Tibial artery (tissue), 4 donors: ENCODE results near the gene ARFRP1.
"Not testable (repeated sequence)": the region's sequence is repeated elsewhere in the genome, so short reads cannot be mapped to it uniquely, and the experiment has no call there.

Source experiments
- DNase-seq, 2 donors: peaks; one replicate each; pipeline ENCODE4 v3.0.0-alpha.2; 2019
- H3K27ac ChIP-seq, 2 donors: fragments of 200-600 bp; sonication (generic) in 1 of 2; 1 replicate in 1 of 2; 2 replicates in 1 of 2; pipeline ENCODE4 v1.5.1; 2018 to 2019; ENCODE audit warnings: mild to moderate bottlenecking in 1 of 2
- H3K27me3 ChIP-seq, 2 donors: fragments of 200-600 bp; sonication (generic) in 1 of 2; one replicate each; pipeline versions ENCODE4 v1.5.1 to v1.6.0; 2016 to 2019
- H3K36me3 ChIP-seq, 3 donors: fragments of 200-600 bp; sonication (generic) in 2 of 3; one replicate each; pipeline ENCODE4 v1.5.1; 2016 to 2019; ENCODE audit warnings: mild to moderate bottlenecking in 2 of 3
- H3K4me1 ChIP-seq, 4 donors: fragments of 200-600 bp; sonication (generic) in 2 of 4; 1 replicate in 3 of 4; 2 replicates in 1 of 4; pipeline ENCODE4 v1.5.1; 2016 to 2019
- H3K4me3 ChIP-seq, 2 donors: fragments of 200-600 bp; sonication (generic) in 1 of 2; 1 replicate in 1 of 2; 2 replicates in 1 of 2; pipeline ENCODE4 v1.5.1; 2018 to 2019; ENCODE audit warnings: mild to moderate bottlenecking in 2 of 2
- H3K9me3 ChIP-seq, 3 donors: fragments of 200-600 bp; sonication (generic) in 1 of 3; one replicate each; pipeline ENCODE4 v1.5.1; 2016 to 2019
- intact Hi-C: fragments of 100-400 bp; cut with DNase I; formaldehyde crosslinking; loops from one replicate; pipeline ENCODE4 v1.15.0; 2023; ENCODE audit warnings: low total_unique reads
- TF ChIP-seq, protein P1 (sequence below), 2 experiments: fragments of 200-600 bp in 1 of 2; fragments of 450-650 bp in 1 of 2; IDR thresholded peaks; one replicate each; pipeline ENCODE4 v1.5.1; 2017 to 2019; ENCODE audit warnings: antibody characterized with exemption in 2 of 2, mild to moderate bottlenecking in 1 of 2, moderate library complexity in 1 of 2

ARFRP1 gene

DNA sequence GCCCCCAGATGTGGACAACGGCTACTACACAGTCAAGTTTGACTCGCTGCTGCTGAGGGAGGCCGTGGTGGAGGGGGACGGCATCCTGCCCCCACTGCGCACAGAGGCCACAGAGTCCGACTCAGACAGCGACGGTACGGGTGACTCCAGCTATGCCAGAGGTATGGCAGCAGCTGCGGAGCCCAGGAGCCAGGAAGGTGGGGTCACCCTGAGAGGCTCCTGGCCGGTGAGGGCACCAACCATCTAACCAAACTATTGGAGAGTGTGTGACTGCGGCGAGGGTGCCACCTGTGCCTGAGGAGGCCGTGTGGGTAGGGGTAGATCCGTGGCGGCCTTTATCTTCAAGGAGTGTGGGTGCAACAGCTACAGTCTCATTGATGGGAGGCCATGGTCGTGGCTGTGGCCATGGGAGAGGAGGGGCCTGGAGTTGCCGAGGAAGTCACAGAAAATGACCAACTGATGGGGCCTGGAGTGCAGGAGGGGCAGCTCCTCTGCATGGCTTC, 25.9 kb upstream of the ARFRP1 start:
- H3K27me3 ChIP-seq, result no peaks in the 10 kb centered on the region
- no peak overlapping the region for H3K27ac ChIP-seq
- H3K36me3 ChIP-seq, result peaks cover 24 to 47% (median 45%) of the 10 kb centered on the region in 3 donors
- H3K9me3 ChIP-seq, result no peaks in the 10 kb centered on the region
- H3K4me3 ChIP-seq, result no peak overlapping the region
- peaks cover 0 to 16% (median 13%) of the 10 kb centered on the region in 4 donors for H3K4me1 ChIP-seq
- TF ChIP-seq, protein P1, sequence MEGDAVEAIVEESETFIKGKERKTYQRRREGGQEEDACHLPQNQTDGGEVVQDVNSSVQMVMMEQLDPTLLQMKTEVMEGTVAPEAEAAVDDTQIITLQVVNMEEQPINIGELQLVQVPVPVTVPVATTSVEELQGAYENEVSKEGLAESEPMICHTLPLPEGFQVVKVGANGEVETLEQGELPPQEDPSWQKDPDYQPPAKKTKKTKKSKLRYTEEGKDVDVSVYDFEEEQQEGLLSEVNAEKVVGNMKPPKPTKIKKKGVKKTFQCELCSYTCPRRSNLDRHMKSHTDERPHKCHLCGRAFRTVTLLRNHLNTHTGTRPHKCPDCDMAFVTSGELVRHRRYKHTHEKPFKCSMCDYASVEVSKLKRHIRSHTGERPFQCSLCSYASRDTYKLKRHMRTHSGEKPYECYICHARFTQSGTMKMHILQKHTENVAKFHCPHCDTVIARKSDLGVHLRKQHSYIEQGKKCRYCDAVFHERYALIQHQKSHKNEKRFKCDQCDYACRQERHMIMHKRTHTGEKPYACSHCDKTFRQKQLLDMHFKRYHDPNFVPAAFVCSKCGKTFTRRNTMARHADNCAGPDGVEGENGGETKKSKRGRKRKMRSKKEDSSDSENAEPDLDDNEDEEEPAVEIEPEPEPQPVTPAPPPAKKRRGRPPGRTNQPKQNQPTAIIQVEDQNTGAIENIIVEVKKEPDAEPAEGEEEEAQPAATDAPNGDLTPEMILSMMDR (IDR thresholded peaks at IDR 0.05), result no peak
- intact Hi-C loops, result loop anchor here (10.0 kb wide), 2 partner anchors 79 to 131 kb away; partner anchors contain the start of genes ABHD16B, RTEL1, STMN3 and TPD52L2
- DNase-seq, result peak in 1 of 2 donors; percentile 54

DNA sequence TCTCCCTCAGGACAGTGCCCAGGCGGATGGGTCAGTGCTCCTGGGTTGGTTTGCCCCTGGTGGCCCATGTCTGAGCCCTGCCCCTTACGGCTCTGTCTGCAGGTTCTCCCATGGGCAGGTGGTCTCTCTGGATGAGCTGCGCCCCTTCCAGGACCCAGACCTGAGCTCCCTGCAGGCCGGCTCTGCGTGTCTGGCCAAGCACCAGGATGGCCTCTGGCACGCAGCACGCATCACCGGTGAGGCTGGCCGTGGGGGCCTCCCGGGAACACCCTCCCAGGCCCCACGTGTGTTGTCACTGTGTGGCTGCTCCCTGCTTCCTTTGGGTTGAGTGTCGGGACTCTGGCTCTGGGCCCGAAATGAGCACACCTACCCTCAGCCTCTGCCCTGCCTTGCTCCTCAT, 25.3 kb upstream of the ARFRP1 start:
- H3K4me1 ChIP-seq, result peaks cover 0 to 11% (median 8%) of the 10 kb centered on the region in 4 donors
- TF ChIP-seq, protein P1 (IDR thresholded peaks at IDR 0.05), result no peak
- no peak overlapping the region for H3K4me3 ChIP-seq
- H3K36me3 ChIP-seq, result peaks cover 24 to 51% (median 45%) of the 10 kb centered on the region in 3 donors
- no peaks in the 10 kb centered on the region for H3K9me3 ChIP-seq
- intact Hi-C loops, result loop anchor here (10.0 kb wide), 2 partner anchors 78 to 132 kb away; partner anchors contain the start of genes ABHD16B, RTEL1, STMN3 and TPD52L2
- no peak overlapping the region for H3K27ac ChIP-seq
- peak in 1 of 2 donors; percentile 53 for DNase-seq
- no peaks in the 10 kb centered on the region for H3K27me3 ChIP-seq

DNA sequence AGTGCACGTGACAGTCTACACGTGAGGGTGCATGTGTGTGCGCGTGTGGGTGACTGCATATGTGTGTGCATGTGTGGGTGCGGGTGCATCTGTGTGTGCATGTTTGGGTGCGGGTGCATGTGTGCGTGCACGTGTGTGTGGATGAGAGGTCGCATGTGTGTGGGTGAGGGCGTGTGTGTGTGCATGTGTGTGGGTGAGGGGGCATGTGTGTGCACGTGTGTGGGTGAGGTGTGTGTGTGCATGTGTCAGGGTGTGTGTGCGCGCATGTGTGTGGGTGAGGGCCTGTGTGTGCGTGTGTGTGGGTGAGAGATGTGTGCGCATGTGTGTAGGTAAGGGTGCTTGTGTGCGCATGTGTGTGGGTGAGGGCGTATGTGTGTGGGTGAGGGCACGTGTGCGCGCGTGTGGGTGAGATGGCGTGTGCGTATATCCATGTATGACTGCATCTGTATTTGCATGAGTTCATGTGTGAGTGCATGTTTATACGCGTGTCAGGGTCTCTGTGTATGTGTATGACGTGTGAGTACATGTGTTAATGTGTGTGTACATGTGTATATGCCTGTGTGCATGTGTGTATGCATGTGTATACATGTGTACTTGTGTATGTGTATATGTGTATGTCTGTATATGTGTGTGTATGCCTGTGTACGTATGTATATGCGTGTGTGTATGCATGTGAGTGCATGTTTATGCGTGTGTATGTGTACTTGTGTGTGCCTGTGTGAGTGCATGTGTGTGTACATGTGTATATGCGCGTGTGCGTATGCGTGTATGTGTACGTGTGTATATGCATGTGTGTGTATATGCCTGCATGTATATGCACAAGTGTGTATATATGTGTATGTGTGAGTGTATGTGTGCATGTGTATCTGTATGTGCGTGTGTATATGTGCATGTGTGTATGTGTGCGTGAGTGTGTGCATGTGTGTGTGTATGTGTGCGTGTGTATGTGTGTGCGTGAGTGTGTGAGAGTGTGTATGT, 24.6 kb upstream of the ARFRP1 start:
- intact Hi-C loops, result loop anchor here (10.0 kb wide), 2 partner anchors 78 to 132 kb away; partner anchors contain the start of genes ABHD16B, RTEL1, STMN3 and TPD52L2
- Histone ChIP-seq H3K4me3 (no peak overlapping the region), H3K27ac (no peak overlapping the region), H3K9me3 (no peaks in the 10 kb centered on the region), H3K4me1 (peaks cover 0 to 4% (median 2%) of the 10 kb centered on the region in 4 donors), H3K27me3 (no peaks in the 10 kb centered on the region), H3K36me3 (peaks cover 24 to 53% (median 45%) of the 10 kb centered on the region in 3 donors)
- DNase-seq, result peak in 1 of 2 donors; percentile 20
- TF ChIP-seq, protein P1 (IDR thresholded peaks at IDR 0.05), result no peak

DNA sequence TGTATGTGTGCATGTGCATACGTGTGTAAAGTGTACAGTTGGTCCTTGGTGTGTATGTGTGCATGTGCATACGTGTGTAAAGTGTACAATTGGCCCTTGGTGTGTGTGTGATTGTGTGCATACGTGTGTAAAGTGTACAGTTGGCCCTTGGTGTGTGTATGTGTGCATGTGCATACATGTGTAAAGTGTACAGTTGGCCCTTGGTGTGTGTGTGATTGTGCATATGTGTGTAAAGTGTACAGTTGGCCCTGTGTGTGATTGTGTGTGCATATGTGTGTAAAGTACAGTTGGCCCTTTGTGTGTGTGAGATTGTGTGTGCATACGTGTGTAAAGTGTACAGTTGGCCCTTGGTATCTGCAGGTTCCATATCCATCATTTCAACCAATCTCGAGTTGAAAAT, 23.6 kb upstream of the ARFRP1 start:
- peaks cover 0 to under 1% (median 0%) of the 10 kb centered on the region in 3 donors for H3K9me3 ChIP-seq
- H3K36me3 ChIP-seq, result peaks cover 24 to 49% (median 45%) of the 10 kb centered on the region in 3 donors
- intact Hi-C loops, result loop anchor here (10.0 kb wide), 2 partner anchors 77 to 133 kb away; partner anchors contain the start of genes ABHD16B, RTEL1, STMN3 and TPD52L2
- H3K4me3 ChIP-seq, result no peak overlapping the region
- no peaks in the 10 kb centered on the region for H3K27me3 ChIP-seq
- H3K4me1 ChIP-seq, result no peaks in the 10 kb centered on the region
- no peak overlapping the region for H3K27ac ChIP-seq
- TF ChIP-seq, protein P1 (IDR thresholded peaks at IDR 0.05), result no peak
- DNase-seq, result peak in 1 of 2 donors; percentile 6

DNA sequence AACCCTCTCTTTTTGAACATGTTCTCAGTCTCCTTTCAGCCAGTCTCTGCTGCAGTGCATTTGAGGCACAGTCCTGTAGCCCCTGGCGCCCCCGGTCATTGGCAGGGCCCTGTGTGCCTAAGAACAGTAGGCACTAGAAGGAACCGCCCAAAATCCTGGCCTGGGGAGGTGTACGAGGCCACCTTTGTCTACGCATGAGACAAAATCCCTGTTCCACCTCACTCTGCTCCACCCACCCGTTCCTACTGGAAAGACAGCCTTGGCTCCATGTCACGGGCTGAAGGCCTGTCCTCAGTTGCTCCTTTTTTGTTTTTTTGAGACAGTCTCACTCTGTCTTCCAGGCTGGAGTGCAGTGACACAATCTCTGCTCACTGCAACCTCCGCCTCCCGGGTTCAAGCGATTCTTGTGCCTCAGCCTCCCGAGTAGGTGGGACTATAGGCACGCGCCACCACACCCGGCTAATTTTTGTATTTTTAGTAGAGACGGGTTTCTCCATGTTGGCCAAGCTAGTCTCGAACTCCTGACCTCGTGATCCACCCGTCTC, 22.5 kb upstream of the ARFRP1 start:
- not testable (repeated sequence) for H3K27ac ChIP-seq, H3K4me1 ChIP-seq, H3K4me3 ChIP-seq, H3K27me3 ChIP-seq
- Histone ChIP-seq H3K36me3 (peaks cover 24 to 45% (median 39%) of the 10 kb centered on the region in 3 donors), H3K9me3 (peaks cover 0 to 12% (median 3%) of the 10 kb centered on the region in 3 donors)
- DNase-seq, result peak in 1 of 2 donors; percentile 34
- intact Hi-C loops, result loop anchor here (10.0 kb wide), 2 partner anchors 75 to 135 kb away; partner anchors contain the start of genes ABHD16B, RTEL1, STMN3 and TPD52L2

DNA sequence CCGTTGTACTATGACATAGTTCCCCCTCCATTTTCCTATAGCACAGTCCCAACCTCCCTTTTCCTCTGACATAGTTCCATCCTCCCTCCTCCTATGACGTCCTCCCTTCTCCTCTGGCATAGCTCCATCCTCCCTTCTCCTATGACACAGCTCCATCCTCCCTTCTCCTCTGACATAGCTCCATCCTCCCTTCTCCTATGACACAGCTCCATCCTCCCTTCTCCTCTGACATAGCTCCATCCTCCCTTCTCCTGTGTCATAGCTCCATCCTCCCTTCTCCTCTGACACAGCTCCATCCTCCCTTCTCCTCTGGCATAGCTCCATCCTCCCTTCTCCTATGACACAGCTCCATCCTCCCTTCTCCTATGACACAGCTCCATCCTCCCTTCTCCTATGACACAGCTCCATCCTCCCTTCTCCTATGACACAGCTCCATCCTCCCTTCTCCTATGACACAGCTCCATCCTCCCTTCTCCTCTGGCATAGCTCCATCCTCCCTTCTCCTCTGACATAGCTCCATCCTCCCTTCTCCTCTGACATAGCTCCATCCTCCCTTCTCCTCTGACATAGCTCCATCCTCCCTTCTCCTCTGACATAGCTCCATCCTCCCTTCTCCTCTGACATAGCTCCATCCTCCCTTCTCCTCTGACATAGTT, 15.3 kb upstream of the ARFRP1 start:
- H3K27ac ChIP-seq, H3K4me3 ChIP-seq, DNase-seq, intact Hi-C loops, H3K4me1 ChIP-seq, H3K27me3 ChIP-seq: not testable (repeated sequence)
- H3K9me3 ChIP-seq, result peaks cover 0 to 27% (median 13%) of the 10 kb centered on the region in 3 donors
- peaks cover 27 to 59% (median 53%) of the 10 kb centered on the region in 3 donors for H3K36me3 ChIP-seq
